CD14-positive monocyte (primary cell): ENCODE results near the gene RNASEH2A. TPM values are rescaled to one million over a fixed set of nuclear protein-coding genes. Genes with fewer than 3 reads are reported as not detected.

ENCODE experiments used
- DNase-seq, 3 donors: peaks; one replicate each; pipeline ENCODE4 v3.0.0-alpha.2; 2011 to 2022
- H2AFZ ChIP-seq: 2 replicates; pipeline ENCODE4 v1.6.0; 2012; ENCODE audit warnings: mild to moderate bottlenecking, low read depth, low read length, inconsistent platforms; ENCODE audit not compliant: insufficient read depth, poor library complexity, severe bottlenecking
- H3K27ac ChIP-seq, 2 donors: 1 replicate in 1 of 2; 2 replicates in 1 of 2; pipeline ENCODE4 v1.5.1; 2012 to 2013; ENCODE audit warnings: low read length in 2 of 2, control low read depth in 1 of 2, inconsistent platforms in 1 of 2, low read depth in 1 of 2, mild to moderate bottlenecking in 1 of 2
- H3K27me3 ChIP-seq, 2 donors: one replicate each; pipeline versions ENCODE4 v1.6.0 to v1.6.1; 2011 to 2013; ENCODE audit warnings: low read length in 2 of 2; ENCODE audit not compliant: control insufficient read depth in 2 of 2, insufficient read depth in 2 of 2
- H3K36me3 ChIP-seq, 2 donors: replicated peaks in 1 of 2; 1 replicate in 1 of 2; 2 replicates in 1 of 2; pipeline versions ENCODE4 v1.5.1 to v1.6.1; 2012 to 2013; ENCODE audit warnings: low read length in 2 of 2, control low read depth in 1 of 2, inconsistent platforms in 1 of 2, mild to moderate bottlenecking in 1 of 2; ENCODE audit not compliant: insufficient read depth in 2 of 2, control insufficient read depth in 1 of 2
- H3K4me1 ChIP-seq, 2 donors: 1 replicate in 1 of 2; 2 replicates in 1 of 2; pipeline versions ENCODE4 v1.5.1 to v1.6.1; 2012 to 2013; ENCODE audit warnings: low read length in 2 of 2, control low read depth in 1 of 2, inconsistent platforms in 1 of 2, mild to moderate bottlenecking in 1 of 2, moderate library complexity in 1 of 2; ENCODE audit not compliant: insufficient read depth in 2 of 2, control insufficient read depth in 1 of 2
- H3K4me2 ChIP-seq: replicated peaks from 2 replicates; pipeline ENCODE3; 2012; ENCODE audit warnings: low read length, moderate library complexity, mild to moderate bottlenecking; ENCODE audit not compliant: poor library complexity, severe bottlenecking; ENCODE audit errors: extremely low read depth
- H3K4me3 ChIP-seq, 3 experiments: fragments of 200-600 bp in 1 of 3; sonication (generic) in 1 of 3; replicated peaks in 1 of 3; 1 replicate in 2 of 3; 2 replicates in 1 of 3; pipeline ENCODE4 v1.5.1; 2011 to 2013; ENCODE audit warnings: low read length in 3 of 3, mild to moderate bottlenecking in 3 of 3, control low read depth in 2 of 3, low read depth in 2 of 3, inconsistent platforms in 1 of 3, moderate library complexity in 1 of 3
- H3K79me2 ChIP-seq: 2 replicates; pipeline ENCODE4 v1.6.0; 2012; ENCODE audit warnings: mild to moderate bottlenecking, control low read depth, inconsistent platforms, low read length, moderate library complexity; ENCODE audit not compliant: insufficient read depth
- H3K9ac ChIP-seq: 2 replicates; pipeline ENCODE4 v1.6.0; 2017; ENCODE audit warnings: low read length, mild to moderate bottlenecking; ENCODE audit not compliant: insufficient read depth, poor library complexity, severe bottlenecking
- H3K9me3 ChIP-seq, 2 donors: replicated peaks in 1 of 2; 1 replicate in 1 of 2; 2 replicates in 1 of 2; pipeline versions ENCODE4 v1.5.1 to v1.6.1; 2012 to 2013; ENCODE audit warnings: low read length in 2 of 2, control low read depth in 1 of 2; ENCODE audit not compliant: control insufficient read depth in 1 of 2, insufficient read depth in 1 of 2
- H4K20me1 ChIP-seq: 2 replicates; pipeline ENCODE4 v1.6.0; 2012; ENCODE audit warnings: mild to moderate bottlenecking, low read length, control low read depth, moderate library complexity; ENCODE audit not compliant: insufficient read depth
- H3K27ac Mint-ChIP-seq, 7 donors: one replicate each; pipeline ENCODE4 v1.8.0; 2020; ENCODE audit warnings: mild to moderate bottlenecking in 7 of 7, mixed read lengths in 7 of 7, moderate library complexity in 6 of 7, inconsistent platforms in 2 of 7
- H3K27me3 Mint-ChIP-seq, 3 donors: one replicate each; pipeline ENCODE4 v1.8.0; 2021 to 2022; ENCODE audit warnings: low read depth in 3 of 3, mild to moderate bottlenecking in 3 of 3, mixed read lengths in 3 of 3, moderate library complexity in 3 of 3, inconsistent platforms in 1 of 3
- H3K36me3 Mint-ChIP-seq, 2 donors: one replicate each; pipeline ENCODE4 v1.8.0; 2020; ENCODE audit warnings: mixed read lengths in 2 of 2, inconsistent platforms in 1 of 2, mild to moderate bottlenecking in 1 of 2
- H3K4me1 Mint-ChIP-seq: one replicate; pipeline ENCODE4 v1.8.0; 2020; ENCODE audit warnings: mild to moderate bottlenecking, mixed read lengths
- H3K4me3 Mint-ChIP-seq, 2 donors: one replicate each; pipeline ENCODE4 v1.8.0; 2020; ENCODE audit warnings: mild to moderate bottlenecking in 2 of 2, mixed read lengths in 2 of 2, moderate library complexity in 1 of 2
- H3K9me3 Mint-ChIP-seq, 7 donors: one replicate each; pipeline ENCODE4 v1.8.0; 2020 to 2022; ENCODE audit warnings: mixed read lengths in 7 of 7, mild to moderate bottlenecking in 6 of 7, moderate library complexity in 6 of 7, inconsistent platforms in 2 of 7
- CTCF ChIP-seq: fragments of 200-600 bp; IDR thresholded peaks from one replicate; pipeline ENCODE4 v1.8.0; 2022; ENCODE audit warnings: antibody characterized with exemption, mild to moderate bottlenecking
- WGBS: methylation state at CpG from one replicate; pipeline ENCODE4 v1.1.5; 2013; ENCODE audit warnings: missing lambda C conversion rate; ENCODE audit not compliant: insufficient coverage; 5-methylcytosine and 5-hydroxymethylcytosine counted together
- intact Hi-C, 2 donors: fragments of 100-400 bp; cut with micrococcal nuclease; formaldehyde crosslinking; loops; one replicate each; pipeline versions ENCODE4 v1.15.0 to v1.15.1; 2023
- polyA plus RNA-seq, 3 donors: library from polyadenylated mRNA; depleted of rRNA in 1 of 3; unstranded in 2 of 3; stranded (reverse) in 1 of 3; fragments of 300-500 nt in 2 of 3; fragments of >200 nt in 1 of 3; fragmentation: Illumina TruSeq in 2 of 3; gene quantifications; 1 replicate in 2 of 3; 2 replicates in 1 of 3; pipeline ENCODE4 v1.2.3, GENCODE V29; 2012 to 2021

RNASEH2A gene
- polyA plus RNA-seq, 3 donors = 8.7 to 21.5 (median 15.2) TPM

GRCh38 chr19:12828494-12828893, 22.1 kb downstream of the RNASEH2A start:
- TF ChIP-seq CTCF = no peak
- Mint-ChIP-seq H3K4me1 (peaks cover 21% of the 10 kb centered on the region), H3K36me3 (peaks cover 3 to 6% of the 10 kb centered on the region in 2 donors), H3K4me3 (peak overlapping the region in 1 of 2 donors; percentile 73), H3K9me3 (peaks cover 1 to 10% (median 6%) of the 10 kb centered on the region in 7 donors), H3K27ac (no peak overlapping the region), H3K27me3 (peaks cover 57 to 84% (median 58%) of the 10 kb centered on the region in 3 donors)
- no peak overlapping the region for H3K4me3 ChIP-seq
- H3K9me3 ChIP-seq = peaks cover 0 to 7% of the 10 kb centered on the region in 2 donors
- H3K4me2 ChIP-seq = no peak overlapping the region
- H3K79me2 ChIP-seq = no peaks in the 10 kb centered on the region
- H3K9ac ChIP-seq = no peak overlapping the region
- H4K20me1 ChIP-seq = no peaks in the 10 kb centered on the region
- DNase-seq = no peak
- no peak overlapping the region for H3K27ac ChIP-seq
- H3K27me3 ChIP-seq = peaks cover 16 to 62% of the 10 kb centered on the region in 2 donors
- intact Hi-C loops = no loop called here
- no peaks in the 10 kb centered on the region for H3K36me3 ChIP-seq
- H2AFZ ChIP-seq = no peak overlapping the region
- WGBS = 7% methylated on average over 21 of the region's 23 CpGs
- peaks cover 10 to 12% of the 10 kb centered on the region in 2 donors for H3K4me1 ChIP-seq

GRCh38 chr19:12833418-12833737, 27.0 kb downstream of the RNASEH2A start:
- Histone ChIP-seq H3K27me3 (peaks cover 53 to 93% of the 10 kb centered on the region in 2 donors), H3K79me2 (no peaks in the 10 kb centered on the region), H3K27ac (no peak overlapping the region), H3K9ac (no peak overlapping the region), H2AFZ (no peak overlapping the region), H3K4me1 (peaks cover 3 to 22% of the 10 kb centered on the region in 2 donors), H3K4me2 (no peak overlapping the region), H4K20me1 (no peaks in the 10 kb centered on the region), H3K9me3 (peaks cover 8 to 41% of the 10 kb centered on the region in 2 donors), H3K4me3 (no peak overlapping the region), H3K36me3 (no peaks in the 10 kb centered on the region)
- intact Hi-C loops = no loop called here
- H3K9me3 Mint-ChIP-seq = peaks cover 1 to 36% (median 24%) of the 10 kb centered on the region in 7 donors
- H3K4me1 Mint-ChIP-seq = peaks cover 21% of the 10 kb centered on the region
- peaks cover 8 to 15% of the 10 kb centered on the region in 2 donors for H3K36me3 Mint-ChIP-seq
- no CpG with 5 or more reads among the region's 5 CpGs for WGBS
- TF ChIP-seq CTCF = no peak
- peaks cover 76 to 92% (median 82%) of the 10 kb centered on the region in 3 donors for H3K27me3 Mint-ChIP-seq
- H3K4me3 Mint-ChIP-seq = peak overlapping the region in 1 of 2 donors; percentile 78
- no peak overlapping the region for H3K27ac Mint-ChIP-seq
- no peak for DNase-seq
